ENCODE measurements around the gene TNIP1. TPM values are rescaled to one million over a fixed set of nuclear protein-coding genes. Genes with fewer than 3 reads are reported as not detected.

TNIP1 gene
- total and polyA plus RNA-seq, 4 donors = 81.5 to 308 (median 129) TPM

GRCh38 chr5:151064916-151065499 lies 15.8 kb downstream of the TNIP1 start:
- Histone ChIP-seq H3K4me1 (ENCODE audit: control insufficient read depth in 5 of 5, insufficient read depth in 5 of 5, low read length in 5 of 5) (peaks cover 0 to 71% (median 14%) of the 10 kb centered on the region in 5 donors), H3K9me3 (ENCODE audit: control insufficient read depth in 4 of 4, insufficient read depth in 3 of 4, low read length in 3 of 4) (no peaks in the 10 kb centered on the region), H3K27me3 (ENCODE audit: control insufficient read depth in 3 of 3, insufficient read depth in 3 of 3, low read length in 2 of 3) (no peaks in the 10 kb centered on the region), H3K9ac (ENCODE audit: insufficient read depth in 1 of 2, low read length in 2 of 2) (no peak overlapping the region), H3K36me3 (ENCODE audit: control insufficient read depth in 4 of 4, insufficient read depth in 4 of 4, low read length in 4 of 4) (peaks cover 0 to 40% (median 23%) of the 10 kb centered on the region in 4 donors), H3K27ac (ENCODE audit: low read depth in 1 of 2, low read length in 1 of 2) (peak overlapping the region in 1 of 2 donors; percentile 40), H3K4me3 (no peak overlapping the region)
- DNase-seq (no peak), ATAC-seq (ENCODE audit: insufficient read depth, low FRiP score) (no peak)
- no peak for TF ChIP-seq CTCF (IDR thresholded peaks at IDR 0.05; ENCODE audit: control extremely low read depth, extremely low read depth)
- 97 to 98% methylated on average over 12 of the region's 12 CpGs for WGBS, 2 donors

- no peak overlapping the region for H3K9ac ChIP-seq (ENCODE audit: insufficient read depth in 1 of 2, low read length in 2 of 2)
- no peaks in the 10 kb centered on the region for H3K27me3 ChIP-seq (ENCODE audit: control insufficient read depth in 3 of 3, insufficient read depth in 3 of 3, low read length in 2 of 3)
- DNase-seq (no peak), ATAC-seq (ENCODE audit: insufficient read depth, low FRiP score) (no peak)
- H3K4me3 ChIP-seq = no peak overlapping the region
- H3K9me3 ChIP-seq (ENCODE audit: control insufficient read depth in 4 of 4, insufficient read depth in 3 of 4, low read length in 3 of 4) = no peaks in the 10 kb centered on the region
- H3K27ac ChIP-seq (ENCODE audit: low read depth in 1 of 2, low read length in 1 of 2) = peak overlapping the region; percentile 75 to 76
- peaks cover 0 to 65% (median 11%) of the 10 kb centered on the region in 5 donors for H3K4me1 ChIP-seq (ENCODE audit: control insufficient read depth in 5 of 5, insufficient read depth in 5 of 5, low read length in 5 of 5)
- WGBS, 2 donors = 55 to 59% methylated on average over 17 of the region's 17 CpGs
- peaks cover 0 to 45% (median 28%) of the 10 kb centered on the region in 4 donors for H3K36me3 ChIP-seq (ENCODE audit: control insufficient read depth in 4 of 4, insufficient read depth in 4 of 4, low read length in 4 of 4)
- no peak for TF ChIP-seq CTCF (IDR thresholded peaks at IDR 0.05; ENCODE audit: control extremely low read depth, extremely low read depth)
Observed at GRCh38 chr5:151063142-151063989, 17.5 kb downstream of the TNIP1 start.

- 92% methylated on average over 5 of the region's 5 CpGs for WGBS, 2 donors
- no peak for DNase-seq
- Histone ChIP-seq H3K27ac (ENCODE audit: low read depth in 1 of 2, low read length in 1 of 2) (peak overlapping the region; percentile 75 to 76), H3K4me3 (no peak overlapping the region), H3K4me1 (ENCODE audit: control insufficient read depth in 5 of 5, insufficient read depth in 5 of 5, low read length in 5 of 5) (peaks cover 0 to 59% (median 9%) of the 10 kb centered on the region in 5 donors), H3K9ac (ENCODE audit: insufficient read depth in 1 of 2, low read length in 2 of 2) (no peak overlapping the region), H3K9me3 (ENCODE audit: control insufficient read depth in 4 of 4, insufficient read depth in 3 of 4, low read length in 3 of 4) (no peaks in the 10 kb centered on the region), H3K36me3 (ENCODE audit: control insufficient read depth in 4 of 4, insufficient read depth in 4 of 4, low read length in 4 of 4) (peaks cover 0 to 49% (median 31%) of the 10 kb centered on the region in 4 donors), H3K27me3 (ENCODE audit: control insufficient read depth in 3 of 3, insufficient read depth in 3 of 3, low read length in 2 of 3) (no peaks in the 10 kb centered on the region)
- no peak for ATAC-seq (ENCODE audit: insufficient read depth, low FRiP score)
- no peak for TF ChIP-seq CTCF (IDR thresholded peaks at IDR 0.05; ENCODE audit: control extremely low read depth, extremely low read depth)
Observed at GRCh38 chr5:151062405-151063141, 18.3 kb downstream of the TNIP1 start.
